Measurements from ENCODE around the gene COPS3.

The COPS3 gene

GRCh38 chr17:17322516-17323510 lies 41.8 kb upstream of the COPS3 start:
- TF ChIP-seq YY1 (IDR thresholded peaks at IDR 0.05; ENCODE audit: insufficient read depth, insufficient read length) = no peak
- DNase-seq (ENCODE audit: low read depth, low spot score) = no peak
- H3K27me3 ChIP-seq (ENCODE audit: insufficient read depth, insufficient read length) = no peaks in the 10 kb centered on the region
- no peak overlapping the region for H3K4me3 ChIP-seq (ENCODE audit: insufficient read length, low read depth)
- no peak overlapping the region for H3K9ac ChIP-seq (ENCODE audit: insufficient read length, low read depth)
- H3K9me3 ChIP-seq (ENCODE audit: insufficient read depth, low read length) = no peaks in the 10 kb centered on the region
- no peaks in the 10 kb centered on the region for H3K36me3 ChIP-seq (ENCODE audit: insufficient read depth, insufficient read length, low read length)
- H3K4me1 ChIP-seq (ENCODE audit: insufficient read depth, insufficient read length) = peaks cover 3% of the 10 kb centered on the region

- no peak for DNase-seq (ENCODE audit: low read depth, low spot score)
- H3K9ac ChIP-seq (ENCODE audit: insufficient read length, low read depth) = no peak overlapping the region
- no peaks in the 10 kb centered on the region for H3K27me3 ChIP-seq (ENCODE audit: insufficient read depth, insufficient read length)
- H3K4me1 ChIP-seq (ENCODE audit: insufficient read depth, insufficient read length) = peaks cover 1% of the 10 kb centered on the region
- no peaks in the 10 kb centered on the region for H3K36me3 ChIP-seq (ENCODE audit: insufficient read depth, insufficient read length, low read length)
- TF ChIP-seq ZNF274 (IDR thresholded peaks at IDR 0.05; ENCODE audit: low read depth, low read length) = no peak
- no peak for TF ChIP-seq YY1 (IDR thresholded peaks at IDR 0.05; ENCODE audit: insufficient read depth, insufficient read length)
- no peak for TF ChIP-seq SUZ12 (IDR thresholded peaks at IDR 0.05; ENCODE audit: extremely low read depth, insufficient read depth, insufficient read length)
- H3K9me3 ChIP-seq (ENCODE audit: insufficient read depth, low read length) = no peaks in the 10 kb centered on the region
- H3K4me3 ChIP-seq (ENCODE audit: insufficient read length, low read depth) = no peak overlapping the region
Observed at GRCh38 chr17:17321356-17322025, 40.4 kb upstream of the COPS3 start.

- Histone ChIP-seq H3K4me1 (ENCODE audit: insufficient read depth, insufficient read length) (no peaks in the 10 kb centered on the region), H3K9me3 (ENCODE audit: insufficient read depth, low read length) (no peaks in the 10 kb centered on the region), H3K27me3 (ENCODE audit: insufficient read depth, insufficient read length) (no peaks in the 10 kb centered on the region), H3K36me3 (ENCODE audit: insufficient read depth, insufficient read length, low read length) (no peaks in the 10 kb centered on the region), H3K9ac (ENCODE audit: insufficient read length, low read depth) (no peak overlapping the region), H3K4me3 (ENCODE audit: insufficient read length, low read depth) (no peak overlapping the region)
- TF ChIP-seq YY1 (IDR thresholded peaks at IDR 0.05; ENCODE audit: insufficient read depth, insufficient read length) (no peak), SUZ12 (IDR thresholded peaks at IDR 0.05; ENCODE audit: extremely low read depth, insufficient read depth, insufficient read length) (no peak), ZNF274 (IDR thresholded peaks at IDR 0.05; ENCODE audit: low read depth, low read length) (no peak)
- DNase-seq (ENCODE audit: low read depth, low spot score) = no peak
Observed at GRCh38 chr17:17320911-17321220, 39.8 kb upstream of the COPS3 start.

GRCh38 chr17:17320188-17320910 lies 39.3 kb upstream of the COPS3 start:
- Histone ChIP-seq H3K4me3 (ENCODE audit: insufficient read length, low read depth) (no peak overlapping the region), H3K9ac (ENCODE audit: insufficient read length, low read depth) (no peak overlapping the region), H3K9me3 (ENCODE audit: insufficient read depth, low read length) (no peaks in the 10 kb centered on the region), H3K27me3 (ENCODE audit: insufficient read depth, insufficient read length) (no peaks in the 10 kb centered on the region), H3K4me1 (ENCODE audit: insufficient read depth, insufficient read length) (peaks cover 2% of the 10 kb centered on the region), H3K36me3 (ENCODE audit: insufficient read depth, insufficient read length, low read length) (no peaks in the 10 kb centered on the region)
- TF ChIP-seq SUZ12 (IDR thresholded peaks at IDR 0.05; ENCODE audit: extremely low read depth, insufficient read depth, insufficient read length) (no peak), ZNF274 (IDR thresholded peaks at IDR 0.05; ENCODE audit: low read depth, low read length) (no peak), YY1 (IDR thresholded peaks at IDR 0.05; ENCODE audit: insufficient read depth, insufficient read length) (no peak)
- no peak for DNase-seq (ENCODE audit: low read depth, low spot score)

- Histone ChIP-seq H3K4me3 (ENCODE audit: insufficient read length, low read depth) (no peak overlapping the region), H3K4me1 (ENCODE audit: insufficient read depth, insufficient read length) (peaks cover 4% of the 10 kb centered on the region), H3K9me3 (ENCODE audit: insufficient read depth, low read length) (peaks cover 10% of the 10 kb centered on the region), H3K9ac (ENCODE audit: insufficient read length, low read depth) (no peak overlapping the region), H3K36me3 (ENCODE audit: insufficient read depth, insufficient read length, low read length) (no peaks in the 10 kb centered on the region), H3K27me3 (ENCODE audit: insufficient read depth, insufficient read length) (no peaks in the 10 kb centered on the region)
- DNase-seq (ENCODE audit: low read depth, low spot score) = no peak
- TF ChIP-seq YY1 (IDR thresholded peaks at IDR 0.05; ENCODE audit: insufficient read depth, insufficient read length) (no peak), SUZ12 (IDR thresholded peaks at IDR 0.05; ENCODE audit: extremely low read depth, insufficient read depth, insufficient read length) (no peak), ZNF274 (IDR thresholded peaks at IDR 0.05; ENCODE audit: low read depth, low read length) (no peak)
Observed at GRCh38 chr17:17315142-17315821, 34.2 kb upstream of the COPS3 start.

GRCh38 chr17:17314501-17315071 lies 33.5 kb upstream of the COPS3 start:
- no peaks in the 10 kb centered on the region for H3K27me3 ChIP-seq (ENCODE audit: insufficient read depth, insufficient read length)
- no peak for DNase-seq (ENCODE audit: low read depth, low spot score)
- no peak for TF ChIP-seq SUZ12 (IDR thresholded peaks at IDR 0.05; ENCODE audit: extremely low read depth, insufficient read depth, insufficient read length)
- TF ChIP-seq ZNF274 (IDR thresholded peaks at IDR 0.05; ENCODE audit: low read depth, low read length) = no peak
- no peak for TF ChIP-seq YY1 (IDR thresholded peaks at IDR 0.05; ENCODE audit: insufficient read depth, insufficient read length)
- peaks cover 4% of the 10 kb centered on the region for H3K4me1 ChIP-seq (ENCODE audit: insufficient read depth, insufficient read length)
- H3K36me3 ChIP-seq (ENCODE audit: insufficient read depth, insufficient read length, low read length) = no peaks in the 10 kb centered on the region
- peaks cover 10% of the 10 kb centered on the region for H3K9me3 ChIP-seq (ENCODE audit: insufficient read depth, low read length)
- H3K9ac ChIP-seq (ENCODE audit: insufficient read length, low read depth) = no peak overlapping the region
- H3K4me3 ChIP-seq (ENCODE audit: insufficient read length, low read depth) = no peak overlapping the region
